ENCODE data around the gene CLIP2. TPM values are rescaled to one million over a fixed set of nuclear protein-coding genes. Genes with fewer than 3 reads are reported as not detected.

Gene CLIP2
- total RNA-seq, 1 experiment from 2014 or later: 21.6 TPM

DNA sequence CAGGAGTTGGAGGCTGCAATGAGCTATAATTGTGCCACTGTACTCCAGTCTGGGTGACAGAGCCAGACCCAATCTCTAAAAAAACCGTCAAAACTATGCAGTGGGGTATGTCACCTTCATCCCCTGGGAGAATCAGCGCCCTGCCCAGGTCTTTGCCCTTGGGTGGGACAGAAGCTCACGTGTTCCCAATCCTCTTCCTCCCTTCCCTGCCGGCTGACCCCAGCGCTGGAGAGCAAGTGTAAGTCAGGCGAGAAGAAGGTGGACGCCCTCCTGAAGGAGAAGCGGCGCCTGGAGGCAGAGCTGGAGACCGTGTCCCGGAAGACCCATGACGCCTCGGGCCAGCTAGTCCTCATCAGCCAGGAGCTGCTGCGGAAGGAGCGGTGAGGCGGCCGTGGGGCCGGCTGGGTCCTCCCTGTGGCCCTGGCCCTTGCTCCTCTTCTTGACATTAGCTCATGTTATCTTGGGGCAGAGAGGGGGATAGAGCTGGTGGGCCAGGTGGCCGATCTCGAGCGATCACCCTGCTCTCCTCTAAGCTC is 99.7 kb downstream of the CLIP2 start:
- Histone ChIP-seq H3K27me3 (ENCODE audit: insufficient read depth, low read length) (no peaks in the 10 kb centered on the region), H3K79me2 (ENCODE audit: insufficient read depth, low read length) (no peaks in the 10 kb centered on the region), H4K91ac (ENCODE audit: insufficient read length, low read depth, low read length) (no peak overlapping the region), H2BK120ac (ENCODE audit: low read depth, low read length, poor library complexity, severe bottlenecking) (no peak overlapping the region), H2AFZ (ENCODE audit: low read length) (no peak overlapping the region), H3K4me2 (ENCODE audit: insufficient read depth, insufficient read length, low read length) (no peak overlapping the region), H4K8ac (replicated peaks; ENCODE audit: insufficient read length, low read depth, low read length) (no peak overlapping the region), H2BK20ac (ENCODE audit: low read depth, low read length, poor library complexity, severe bottlenecking) (no peak overlapping the region), H3K23me2 (ENCODE audit: insufficient read length, low read depth, low read length, poor library complexity, severe bottlenecking) (no peaks in the 10 kb centered on the region), H3K9ac (ENCODE audit: extremely low read depth, insufficient read length, low read length) (no peak overlapping the region), H2BK5ac (ENCODE audit: insufficient read length, low read length) (no peak overlapping the region), H3K23ac (ENCODE audit: insufficient read length, low read depth, low read length) (no peak overlapping the region), H3K79me1 (ENCODE audit: insufficient read depth, low read depth, low read length, poor library complexity, severe bottlenecking) (no peaks in the 10 kb centered on the region), H3K4me1 (ENCODE audit: insufficient read depth, low read length) (no peaks in the 10 kb centered on the region; the same call in 1 of the 2 replicates), H3K27ac (ENCODE audit: insufficient read length, low read depth, low read length) (no peak overlapping the region), H2AK5ac (ENCODE audit: insufficient read length, low read length) (no peak overlapping the region), H2BK15ac (ENCODE audit: low read depth, low read length) (no peak overlapping the region), H2BK12ac (ENCODE audit: insufficient read length, low read depth, low read length) (no peak overlapping the region), H3K18ac (ENCODE audit: insufficient read length, low read depth, low read length) (no peak overlapping the region), H3K4ac (ENCODE audit: low read depth, low read length) (no peak overlapping the region), H3K56ac (ENCODE audit: insufficient read length, low read depth, low read length) (no peak overlapping the region), H3K9me3 (ENCODE audit: control insufficient read depth, low read depth, low read length) (no peaks in the 10 kb centered on the region), H4K5ac (ENCODE audit: insufficient read length, low read depth, low read length) (no peak overlapping the region), H3K14ac (ENCODE audit: insufficient read depth, low read length) (no peak overlapping the region), H3T11ph (ENCODE audit: low read length) (no peak overlapping the region), H4K20me1 (ENCODE audit: control insufficient read depth, insufficient read depth, insufficient read length) (no peaks in the 10 kb centered on the region)
- no CpG with 5 or more reads among the region's 21 CpGs for WGBS (ENCODE audit: extremely low coverage, insufficient read length, low lambda C conversion rate)
- Mint-ChIP-seq H3K9me3 (no peaks in the 10 kb centered on the region), H3K27me3 (ENCODE audit: low read depth) (no peaks in the 10 kb centered on the region), H3K36me3 (ENCODE audit: insufficient read depth in 1 of 3, low read depth in 3 of 3) (peaks cover 4 to 23% (median 7%) of the 10 kb centered on the region in 3 experiments; a peak in 6 of 7 replicates), H3K4me3 (no peak overlapping the region), H3K4me1 (peaks cover 2% of the 10 kb centered on the region in 2 experiments; a peak in 2 of 4 replicates), H3K27ac (no peak overlapping the region)
- TF ChIP-seq, protein P1, sequence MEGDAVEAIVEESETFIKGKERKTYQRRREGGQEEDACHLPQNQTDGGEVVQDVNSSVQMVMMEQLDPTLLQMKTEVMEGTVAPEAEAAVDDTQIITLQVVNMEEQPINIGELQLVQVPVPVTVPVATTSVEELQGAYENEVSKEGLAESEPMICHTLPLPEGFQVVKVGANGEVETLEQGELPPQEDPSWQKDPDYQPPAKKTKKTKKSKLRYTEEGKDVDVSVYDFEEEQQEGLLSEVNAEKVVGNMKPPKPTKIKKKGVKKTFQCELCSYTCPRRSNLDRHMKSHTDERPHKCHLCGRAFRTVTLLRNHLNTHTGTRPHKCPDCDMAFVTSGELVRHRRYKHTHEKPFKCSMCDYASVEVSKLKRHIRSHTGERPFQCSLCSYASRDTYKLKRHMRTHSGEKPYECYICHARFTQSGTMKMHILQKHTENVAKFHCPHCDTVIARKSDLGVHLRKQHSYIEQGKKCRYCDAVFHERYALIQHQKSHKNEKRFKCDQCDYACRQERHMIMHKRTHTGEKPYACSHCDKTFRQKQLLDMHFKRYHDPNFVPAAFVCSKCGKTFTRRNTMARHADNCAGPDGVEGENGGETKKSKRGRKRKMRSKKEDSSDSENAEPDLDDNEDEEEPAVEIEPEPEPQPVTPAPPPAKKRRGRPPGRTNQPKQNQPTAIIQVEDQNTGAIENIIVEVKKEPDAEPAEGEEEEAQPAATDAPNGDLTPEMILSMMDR (conservative IDR thresholded peaks at IDR 0.05): no peak
- DNase-seq: no peak

All from H9 (cell line).